NB4 (cell line): Measurements from ENCODE around the gene PLEK.

Source experiments
- MAX ChIP-seq: IDR thresholded peaks from 2 replicates; pipeline ENCODE4 v1.6.1; 2011; ENCODE audit warnings: low read depth, low read length
- POLR2A ChIP-seq: IDR thresholded peaks from 2 replicates; pipeline ENCODE4 v1.6.1; 2011; ENCODE audit warnings: mild to moderate bottlenecking; ENCODE audit not compliant: insufficient read length; ENCODE audit errors: extremely low read depth
- TF ChIP-seq, protein P1 (sequence below): IDR thresholded peaks from one replicate; pipeline ENCODE4 v1.5.1; 2012; ENCODE audit warnings: low read depth, low read length

DNA sequence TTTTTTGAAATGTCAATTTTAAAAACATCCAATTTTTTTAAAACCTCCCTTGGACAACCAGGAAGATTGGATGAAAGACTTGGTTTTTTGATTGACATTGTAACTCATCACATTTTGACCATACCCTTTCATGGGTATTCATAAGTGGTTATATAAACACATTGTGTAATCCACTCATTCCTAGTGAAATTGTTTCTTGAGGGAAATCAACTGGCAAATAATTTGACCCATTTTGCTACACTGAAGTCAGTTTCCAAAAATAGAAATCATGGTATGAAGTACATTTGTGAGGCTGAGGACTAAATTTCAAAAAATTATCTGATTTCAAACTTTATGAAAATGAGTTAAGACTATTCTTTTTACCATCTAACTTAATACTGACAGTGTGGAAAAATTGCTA lies 70.5 kb downstream of the PLEK start:
- TF ChIP-seq, protein P1, sequence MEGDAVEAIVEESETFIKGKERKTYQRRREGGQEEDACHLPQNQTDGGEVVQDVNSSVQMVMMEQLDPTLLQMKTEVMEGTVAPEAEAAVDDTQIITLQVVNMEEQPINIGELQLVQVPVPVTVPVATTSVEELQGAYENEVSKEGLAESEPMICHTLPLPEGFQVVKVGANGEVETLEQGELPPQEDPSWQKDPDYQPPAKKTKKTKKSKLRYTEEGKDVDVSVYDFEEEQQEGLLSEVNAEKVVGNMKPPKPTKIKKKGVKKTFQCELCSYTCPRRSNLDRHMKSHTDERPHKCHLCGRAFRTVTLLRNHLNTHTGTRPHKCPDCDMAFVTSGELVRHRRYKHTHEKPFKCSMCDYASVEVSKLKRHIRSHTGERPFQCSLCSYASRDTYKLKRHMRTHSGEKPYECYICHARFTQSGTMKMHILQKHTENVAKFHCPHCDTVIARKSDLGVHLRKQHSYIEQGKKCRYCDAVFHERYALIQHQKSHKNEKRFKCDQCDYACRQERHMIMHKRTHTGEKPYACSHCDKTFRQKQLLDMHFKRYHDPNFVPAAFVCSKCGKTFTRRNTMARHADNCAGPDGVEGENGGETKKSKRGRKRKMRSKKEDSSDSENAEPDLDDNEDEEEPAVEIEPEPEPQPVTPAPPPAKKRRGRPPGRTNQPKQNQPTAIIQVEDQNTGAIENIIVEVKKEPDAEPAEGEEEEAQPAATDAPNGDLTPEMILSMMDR = no peak
- TF ChIP-seq POLR2A (no peak), MAX (no peak)
